GM23338 (cell line): Measurements from ENCODE around the gene HERC2.
"Not testable (repeated sequence)": the region's sequence is repeated elsewhere in the genome, so short reads cannot be mapped to it uniquely, and the experiment has no call there.

ENCODE experiments used
- CREB1 ChIP-seq: fragments of 250-450 bp; sonication (Bioruptor Pico); IDR thresholded peaks from 2 replicates; pipeline ENCODE4 v1.5.0; 2020; ENCODE audit warnings: low read depth, mild to moderate bottlenecking, moderate library complexity
- EZH2 ChIP-seq: fragments of 200-600 bp; sonication (generic); IDR thresholded peaks from one replicate; pipeline ENCODE4 v1.8.0; 2017; ENCODE audit warnings: antibody characterized with exemption, mild to moderate bottlenecking, low read depth; ENCODE audit not compliant: unreplicated experiment
- EZH2phosphoT487 ChIP-seq: fragments of 200-600 bp; sonication (generic); IDR thresholded peaks from one replicate; pipeline ENCODE4 v1.8.1; 2018; ENCODE audit warnings: antibody characterized with exemption; ENCODE audit not compliant: unreplicated experiment
- JUNB ChIP-seq: IDR thresholded peaks from one replicate; pipeline ENCODE4 v1.6.1; 2016; ENCODE audit warnings: antibody characterized with exemption; ENCODE audit not compliant: unreplicated experiment
- NANOG ChIP-seq: IDR thresholded peaks from 2 replicates; pipeline ENCODE4 v1.6.1; 2016; ENCODE audit warnings: antibody characterized with exemption, borderline replicate concordance
- POLR2AphosphoS5 ChIP-seq: IDR thresholded peaks from 2 replicates; pipeline ENCODE4 v1.6.1; 2016; ENCODE audit warnings: antibody characterized with exemption, low read depth
- STAT1 ChIP-seq: IDR thresholded peaks from one replicate; pipeline ENCODE4 v1.6.1; 2016; ENCODE audit warnings: antibody characterized with exemption; ENCODE audit not compliant: unreplicated experiment
- ZNF114 ChIP-seq: fragments of 250-450 bp; sonication (Bioruptor Pico); IDR thresholded peaks from 2 replicates; pipeline ENCODE4 v1.5.0; 2020; ENCODE audit warnings: mild to moderate bottlenecking, moderate library complexity
- TF ChIP-seq, protein P1 (sequence below), 2 experiments: fragments of 200-600 bp in 1 of 2; sonication (generic) in 1 of 2; conservative IDR thresholded peaks; 2 replicates each; pipeline versions ENCODE4 v1.5.1 to v1.6.1; 2016 to 2017; ENCODE audit warnings: antibody characterized with exemption in 2 of 2, low read depth in 2 of 2, mild to moderate bottlenecking in 2 of 2, moderate library complexity in 1 of 2
- TF ChIP-seq, protein P2 (sequence below): IDR thresholded peaks from one replicate; pipeline ENCODE4 v1.6.1; 2018; ENCODE audit warnings: antibody characterized with exemption; ENCODE audit not compliant: unreplicated experiment

DNA sequence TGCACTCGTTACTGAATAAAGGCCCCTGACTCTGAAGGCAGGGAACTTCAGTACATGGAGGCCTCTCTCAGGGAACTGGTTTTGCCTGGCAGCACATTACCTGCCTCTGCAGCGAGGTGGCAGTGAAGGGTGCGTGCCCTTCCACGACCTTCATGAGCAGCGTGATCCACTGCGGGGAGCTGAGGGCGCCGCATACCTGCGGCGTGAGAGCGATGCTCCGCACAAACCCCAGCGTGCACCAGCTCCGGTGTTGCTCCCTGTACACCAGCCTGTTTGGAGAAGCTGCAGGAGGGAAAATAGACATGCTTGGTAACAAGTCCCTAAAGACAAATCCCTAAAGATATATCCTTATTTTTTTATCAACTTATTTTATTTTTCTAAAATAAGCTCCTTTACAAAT, 106.5 kb downstream of the HERC2 start:
- TF ChIP-seq, protein P1, sequence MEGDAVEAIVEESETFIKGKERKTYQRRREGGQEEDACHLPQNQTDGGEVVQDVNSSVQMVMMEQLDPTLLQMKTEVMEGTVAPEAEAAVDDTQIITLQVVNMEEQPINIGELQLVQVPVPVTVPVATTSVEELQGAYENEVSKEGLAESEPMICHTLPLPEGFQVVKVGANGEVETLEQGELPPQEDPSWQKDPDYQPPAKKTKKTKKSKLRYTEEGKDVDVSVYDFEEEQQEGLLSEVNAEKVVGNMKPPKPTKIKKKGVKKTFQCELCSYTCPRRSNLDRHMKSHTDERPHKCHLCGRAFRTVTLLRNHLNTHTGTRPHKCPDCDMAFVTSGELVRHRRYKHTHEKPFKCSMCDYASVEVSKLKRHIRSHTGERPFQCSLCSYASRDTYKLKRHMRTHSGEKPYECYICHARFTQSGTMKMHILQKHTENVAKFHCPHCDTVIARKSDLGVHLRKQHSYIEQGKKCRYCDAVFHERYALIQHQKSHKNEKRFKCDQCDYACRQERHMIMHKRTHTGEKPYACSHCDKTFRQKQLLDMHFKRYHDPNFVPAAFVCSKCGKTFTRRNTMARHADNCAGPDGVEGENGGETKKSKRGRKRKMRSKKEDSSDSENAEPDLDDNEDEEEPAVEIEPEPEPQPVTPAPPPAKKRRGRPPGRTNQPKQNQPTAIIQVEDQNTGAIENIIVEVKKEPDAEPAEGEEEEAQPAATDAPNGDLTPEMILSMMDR (conservative IDR thresholded peaks at IDR 0.05; ENCODE audit: low read depth in 2 of 2), result not testable (repeated sequence)
- not testable (repeated sequence) for TF ChIP-seq CREB1, JUNB, POLR2AphosphoS5, EZH2, ZNF114, NANOG, EZH2phosphoT487, STAT1
- TF ChIP-seq, protein P2, sequence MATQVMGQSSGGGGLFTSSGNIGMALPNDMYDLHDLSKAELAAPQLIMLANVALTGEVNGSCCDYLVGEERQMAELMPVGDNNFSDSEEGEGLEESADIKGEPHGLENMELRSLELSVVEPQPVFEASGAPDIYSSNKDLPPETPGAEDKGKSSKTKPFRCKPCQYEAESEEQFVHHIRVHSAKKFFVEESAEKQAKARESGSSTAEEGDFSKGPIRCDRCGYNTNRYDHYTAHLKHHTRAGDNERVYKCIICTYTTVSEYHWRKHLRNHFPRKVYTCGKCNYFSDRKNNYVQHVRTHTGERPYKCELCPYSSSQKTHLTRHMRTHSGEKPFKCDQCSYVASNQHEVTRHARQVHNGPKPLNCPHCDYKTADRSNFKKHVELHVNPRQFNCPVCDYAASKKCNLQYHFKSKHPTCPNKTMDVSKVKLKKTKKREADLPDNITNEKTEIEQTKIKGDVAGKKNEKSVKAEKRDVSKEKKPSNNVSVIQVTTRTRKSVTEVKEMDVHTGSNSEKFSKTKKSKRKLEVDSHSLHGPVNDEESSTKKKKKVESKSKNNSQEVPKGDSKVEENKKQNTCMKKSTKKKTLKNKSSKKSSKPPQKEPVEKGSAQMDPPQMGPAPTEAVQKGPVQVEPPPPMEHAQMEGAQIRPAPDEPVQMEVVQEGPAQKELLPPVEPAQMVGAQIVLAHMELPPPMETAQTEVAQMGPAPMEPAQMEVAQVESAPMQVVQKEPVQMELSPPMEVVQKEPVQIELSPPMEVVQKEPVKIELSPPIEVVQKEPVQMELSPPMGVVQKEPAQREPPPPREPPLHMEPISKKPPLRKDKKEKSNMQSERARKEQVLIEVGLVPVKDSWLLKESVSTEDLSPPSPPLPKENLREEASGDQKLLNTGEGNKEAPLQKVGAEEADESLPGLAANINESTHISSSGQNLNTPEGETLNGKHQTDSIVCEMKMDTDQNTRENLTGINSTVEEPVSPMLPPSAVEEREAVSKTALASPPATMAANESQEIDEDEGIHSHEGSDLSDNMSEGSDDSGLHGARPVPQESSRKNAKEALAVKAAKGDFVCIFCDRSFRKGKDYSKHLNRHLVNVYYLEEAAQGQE, result not testable (repeated sequence)
